HL-60 (cell line): Measurements from ENCODE around the gene SAMD10.

Source experiments
- DNase-seq, 2 experiments: peaks; one replicate each; pipeline ENCODE4 v3.0.0-alpha.2; 2010 to 2020; ENCODE audit warnings: low read depth in 1 of 2, low spot score in 1 of 2
- H3K27ac ChIP-seq: fragments of 250-450 bp; sonication (Bioruptor Pico); replicated peaks from 2 replicates; pipeline ENCODE4 v1.5.1; 2020; ENCODE audit warnings: mild to moderate bottlenecking, moderate library complexity
- H3K27me3 ChIP-seq: fragments of 250-450 bp; sonication (Bioruptor Pico); 2 replicates; pipeline ENCODE4 v1.5.1; 2021; ENCODE audit warnings: mild to moderate bottlenecking, moderate library complexity; ENCODE audit not compliant: insufficient read depth, poor library complexity, severe bottlenecking
- H3K4me3 ChIP-seq: replicated peaks from 2 replicates; pipeline ENCODE4 v1.5.1; 2011; ENCODE audit warnings: mild to moderate bottlenecking, control low read depth, low read length; ENCODE audit not compliant: insufficient read depth
- GABPA ChIP-seq: IDR thresholded peaks from 2 replicates; pipeline ENCODE4 v1.6.1; 2012; ENCODE audit warnings: low read depth
- POLR2AphosphoS5 ChIP-seq: IDR thresholded peaks from 2 replicates; pipeline ENCODE4 v1.6.1; 2012; ENCODE audit warnings: low read depth
- SPI1 ChIP-seq: IDR thresholded peaks from 2 replicates; pipeline ENCODE4 v1.6.1; 2012; ENCODE audit warnings: low read depth, mild to moderate bottlenecking, borderline replicate concordance
- TF ChIP-seq, protein P1 (sequence below): IDR thresholded peaks from 2 replicates; pipeline ENCODE4 v1.6.1; 2012; ENCODE audit warnings: low read depth; ENCODE audit not compliant: insufficient replicate concordance
- TF ChIP-seq, protein P2 (sequence below): IDR thresholded peaks from one replicate; pipeline ENCODE4 v1.5.1; 2011; ENCODE audit warnings: low read length, control low read depth, inconsistent platforms; ENCODE audit not compliant: insufficient read depth

The SAMD10 gene

DNA sequence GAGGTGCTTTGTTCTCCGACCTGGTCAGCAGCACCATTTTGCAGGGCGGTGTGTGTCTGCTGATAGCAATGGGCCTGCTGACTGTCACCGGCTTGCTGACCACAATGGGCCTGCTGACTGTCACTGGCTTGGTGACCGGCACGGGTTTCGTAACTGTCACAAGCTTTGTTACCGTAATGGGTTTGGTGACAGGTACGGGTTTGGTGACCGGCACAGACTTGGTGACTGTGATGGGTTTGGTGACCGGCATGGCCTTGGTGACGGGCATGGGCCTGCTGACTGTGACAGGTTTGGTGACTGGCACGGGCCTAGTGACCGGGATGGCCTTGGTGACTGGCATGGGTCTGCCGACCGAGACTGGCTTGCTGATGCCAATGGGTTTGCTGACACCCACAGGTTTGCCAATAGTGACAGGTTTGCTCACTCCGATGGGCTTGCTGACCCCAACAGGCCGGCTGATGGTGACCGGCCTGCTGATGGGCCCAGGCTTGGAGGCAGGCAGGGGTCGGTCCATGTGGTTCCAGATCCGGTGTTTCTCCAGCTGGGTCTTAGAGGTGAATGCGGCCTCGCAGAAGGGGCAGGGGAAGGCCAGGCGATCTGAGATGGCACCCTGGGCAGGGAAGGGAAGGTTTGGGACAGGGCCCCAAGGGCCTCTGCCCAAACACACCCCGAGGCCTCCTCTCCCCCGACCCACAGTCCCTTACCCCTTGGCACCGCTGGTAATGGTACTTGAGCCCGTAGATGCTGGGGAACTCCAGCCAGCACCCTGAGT is 13.1 kb downstream of the SAMD10 start:
- no peak overlapping the region for H3K27ac ChIP-seq
- DNase-seq, result no peak
- TF ChIP-seq POLR2AphosphoS5 (no peak), GABPA (no peak), SPI1 (no peak)
- TF ChIP-seq, protein P1, sequence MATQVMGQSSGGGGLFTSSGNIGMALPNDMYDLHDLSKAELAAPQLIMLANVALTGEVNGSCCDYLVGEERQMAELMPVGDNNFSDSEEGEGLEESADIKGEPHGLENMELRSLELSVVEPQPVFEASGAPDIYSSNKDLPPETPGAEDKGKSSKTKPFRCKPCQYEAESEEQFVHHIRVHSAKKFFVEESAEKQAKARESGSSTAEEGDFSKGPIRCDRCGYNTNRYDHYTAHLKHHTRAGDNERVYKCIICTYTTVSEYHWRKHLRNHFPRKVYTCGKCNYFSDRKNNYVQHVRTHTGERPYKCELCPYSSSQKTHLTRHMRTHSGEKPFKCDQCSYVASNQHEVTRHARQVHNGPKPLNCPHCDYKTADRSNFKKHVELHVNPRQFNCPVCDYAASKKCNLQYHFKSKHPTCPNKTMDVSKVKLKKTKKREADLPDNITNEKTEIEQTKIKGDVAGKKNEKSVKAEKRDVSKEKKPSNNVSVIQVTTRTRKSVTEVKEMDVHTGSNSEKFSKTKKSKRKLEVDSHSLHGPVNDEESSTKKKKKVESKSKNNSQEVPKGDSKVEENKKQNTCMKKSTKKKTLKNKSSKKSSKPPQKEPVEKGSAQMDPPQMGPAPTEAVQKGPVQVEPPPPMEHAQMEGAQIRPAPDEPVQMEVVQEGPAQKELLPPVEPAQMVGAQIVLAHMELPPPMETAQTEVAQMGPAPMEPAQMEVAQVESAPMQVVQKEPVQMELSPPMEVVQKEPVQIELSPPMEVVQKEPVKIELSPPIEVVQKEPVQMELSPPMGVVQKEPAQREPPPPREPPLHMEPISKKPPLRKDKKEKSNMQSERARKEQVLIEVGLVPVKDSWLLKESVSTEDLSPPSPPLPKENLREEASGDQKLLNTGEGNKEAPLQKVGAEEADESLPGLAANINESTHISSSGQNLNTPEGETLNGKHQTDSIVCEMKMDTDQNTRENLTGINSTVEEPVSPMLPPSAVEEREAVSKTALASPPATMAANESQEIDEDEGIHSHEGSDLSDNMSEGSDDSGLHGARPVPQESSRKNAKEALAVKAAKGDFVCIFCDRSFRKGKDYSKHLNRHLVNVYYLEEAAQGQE, result no peak
- TF ChIP-seq, protein P2, sequence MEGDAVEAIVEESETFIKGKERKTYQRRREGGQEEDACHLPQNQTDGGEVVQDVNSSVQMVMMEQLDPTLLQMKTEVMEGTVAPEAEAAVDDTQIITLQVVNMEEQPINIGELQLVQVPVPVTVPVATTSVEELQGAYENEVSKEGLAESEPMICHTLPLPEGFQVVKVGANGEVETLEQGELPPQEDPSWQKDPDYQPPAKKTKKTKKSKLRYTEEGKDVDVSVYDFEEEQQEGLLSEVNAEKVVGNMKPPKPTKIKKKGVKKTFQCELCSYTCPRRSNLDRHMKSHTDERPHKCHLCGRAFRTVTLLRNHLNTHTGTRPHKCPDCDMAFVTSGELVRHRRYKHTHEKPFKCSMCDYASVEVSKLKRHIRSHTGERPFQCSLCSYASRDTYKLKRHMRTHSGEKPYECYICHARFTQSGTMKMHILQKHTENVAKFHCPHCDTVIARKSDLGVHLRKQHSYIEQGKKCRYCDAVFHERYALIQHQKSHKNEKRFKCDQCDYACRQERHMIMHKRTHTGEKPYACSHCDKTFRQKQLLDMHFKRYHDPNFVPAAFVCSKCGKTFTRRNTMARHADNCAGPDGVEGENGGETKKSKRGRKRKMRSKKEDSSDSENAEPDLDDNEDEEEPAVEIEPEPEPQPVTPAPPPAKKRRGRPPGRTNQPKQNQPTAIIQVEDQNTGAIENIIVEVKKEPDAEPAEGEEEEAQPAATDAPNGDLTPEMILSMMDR, result no peak
- no peak overlapping the region for H3K4me3 ChIP-seq
- H3K27me3 ChIP-seq, result no peaks in the 10 kb centered on the region

DNA sequence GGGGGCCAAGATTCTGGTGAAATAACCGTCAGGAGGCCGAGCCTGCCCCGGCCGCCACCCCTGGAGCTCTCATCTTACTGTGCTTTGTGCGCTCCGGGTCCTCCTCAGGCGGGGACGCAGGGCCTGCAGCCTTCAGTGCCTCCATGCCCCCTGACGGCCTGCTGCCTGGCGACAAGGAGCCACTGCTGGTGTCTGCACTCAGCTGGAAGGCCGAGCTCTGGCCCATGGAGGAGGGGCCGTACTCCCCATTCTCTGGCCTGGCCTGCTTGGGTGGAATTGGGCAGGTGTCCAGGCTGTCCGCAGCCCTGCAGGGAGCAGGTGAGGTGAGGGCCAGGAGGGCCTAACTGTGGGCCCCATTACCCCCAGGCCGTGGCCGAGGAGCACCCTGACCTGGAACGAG is 15.0 kb downstream of the SAMD10 start:
- Histone ChIP-seq H3K27me3 (no peaks in the 10 kb centered on the region), H3K4me3 (no peak overlapping the region), H3K27ac (no peak overlapping the region)
- no peak for DNase-seq
- TF ChIP-seq POLR2AphosphoS5, result no peak
- TF ChIP-seq GABPA, result no peak
- TF ChIP-seq, protein P2, result no peak
- no peak for TF ChIP-seq SPI1
- TF ChIP-seq, protein P1, result no peak

DNA sequence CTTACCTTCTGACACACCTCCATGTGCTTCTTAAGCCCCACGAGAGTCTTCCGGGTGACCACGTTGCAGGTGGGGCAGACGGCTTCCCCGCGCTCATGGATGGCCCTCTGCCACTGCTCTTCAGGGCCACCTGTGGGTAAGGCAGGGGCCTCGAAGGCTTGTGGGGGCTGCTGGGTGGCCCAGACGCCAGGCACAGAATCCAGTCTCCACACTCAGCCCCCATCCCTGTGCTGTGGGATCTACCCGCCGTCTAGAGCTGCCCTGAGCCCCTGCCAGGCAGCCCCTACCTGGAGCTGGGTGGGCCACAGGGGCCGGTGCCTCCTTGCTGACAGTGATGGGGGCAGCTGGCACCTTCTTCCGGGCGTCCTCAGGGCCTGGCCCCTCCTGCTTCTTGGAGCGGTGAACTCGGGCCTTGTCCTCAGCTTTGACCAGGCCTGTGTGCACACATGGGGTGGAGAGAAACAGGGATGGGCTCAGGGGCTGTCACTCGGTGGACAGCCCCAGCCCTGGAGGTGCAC is 15.6 kb downstream of the SAMD10 start:
- Histone ChIP-seq H3K4me3 (no peak overlapping the region), H3K27ac (no peak overlapping the region), H3K27me3 (no peaks in the 10 kb centered on the region)
- DNase-seq, result no peak
- TF ChIP-seq, protein P2, result no peak
- no peak for TF ChIP-seq POLR2AphosphoS5
- TF ChIP-seq SPI1, result no peak
